Neuron (in vitro differentiated cells): ENCODE measurements around the gene ATRN.
"Not testable (repeated sequence)": the region's sequence is repeated elsewhere in the genome, so short reads cannot be mapped to it uniquely, and the experiment has no call there.

Experiments used
- H2AFZ ChIP-seq: one replicate; pipeline ENCODE4 v1.6.1; 2013; ENCODE audit warnings: low read depth, mild to moderate bottlenecking, inconsistent platforms, low read length, moderate library complexity
- H3K27me3 ChIP-seq: one replicate; pipeline ENCODE4 v1.6.1; 2013; ENCODE audit warnings: low read length; ENCODE audit not compliant: insufficient read depth
- H3K36me3 ChIP-seq: one replicate; pipeline ENCODE4 v1.6.1; 2013; ENCODE audit warnings: low read length; ENCODE audit not compliant: insufficient read depth
- H3K4me1 ChIP-seq: one replicate; pipeline ENCODE4 v1.6.1; 2013; ENCODE audit warnings: low read length; ENCODE audit not compliant: insufficient read depth
- H3K4me3 ChIP-seq: 2 replicates; pipeline ENCODE4 v1.5.1; 2013; ENCODE audit warnings: mild to moderate bottlenecking, low read length, moderate library complexity
- H3K9me3 ChIP-seq: one replicate; pipeline ENCODE4 v1.6.1; 2013; ENCODE audit warnings: low read length

ATRN gene

DNA sequence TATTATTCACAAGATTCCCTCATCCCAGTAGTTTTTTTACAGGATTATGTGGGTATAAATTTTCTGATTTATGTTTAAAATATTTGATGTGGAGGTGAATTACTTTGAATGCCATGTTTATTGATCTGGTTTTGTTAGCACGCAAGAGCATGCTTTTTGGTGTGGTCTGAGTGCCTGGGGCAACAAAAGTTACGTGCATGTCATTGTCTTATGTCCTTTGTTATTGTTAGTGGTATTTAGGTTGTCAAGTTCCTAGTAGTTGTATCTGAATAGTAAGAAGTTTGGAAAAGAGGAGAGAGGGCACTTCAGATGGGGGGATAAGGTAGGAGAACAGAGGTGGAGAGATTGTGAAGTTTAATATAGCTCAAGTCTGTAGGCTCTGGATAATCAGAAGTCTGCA is 95.0 kb downstream of the ATRN start:
- Histone ChIP-seq H3K4me3 (no peak overlapping the region), H3K36me3 (peaks cover 16% of the 10 kb centered on the region), H3K27me3 (no peaks in the 10 kb centered on the region), H3K4me1 (no peaks in the 10 kb centered on the region), H3K9me3 (no peaks in the 10 kb centered on the region), H2AFZ (no peak overlapping the region)

DNA sequence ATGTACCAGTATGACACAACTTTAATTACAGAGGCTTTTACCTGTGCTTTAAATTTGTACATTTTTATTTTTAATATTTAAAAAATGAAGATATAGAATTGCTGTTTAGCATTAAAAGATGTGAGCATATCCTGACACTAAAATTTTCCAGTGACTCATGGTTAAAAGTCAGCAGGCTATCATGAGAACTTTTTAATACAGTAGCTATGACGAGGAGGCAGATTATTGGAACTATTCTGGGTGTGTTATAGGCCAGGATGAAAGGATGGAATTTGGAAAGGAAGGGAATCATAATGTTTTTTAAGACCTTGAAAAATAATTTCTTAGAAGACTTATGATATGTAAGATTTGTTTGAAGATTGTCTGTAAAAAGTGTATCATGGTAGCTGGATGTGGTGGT is 101.3 kb downstream of the ATRN start:
- Histone ChIP-seq H3K4me1 (no peaks in the 10 kb centered on the region), H2AFZ (no peak overlapping the region), H3K27me3 (no peaks in the 10 kb centered on the region), H3K36me3 (peaks cover 18% of the 10 kb centered on the region), H3K4me3 (no peak overlapping the region), H3K9me3 (no peaks in the 10 kb centered on the region)

DNA sequence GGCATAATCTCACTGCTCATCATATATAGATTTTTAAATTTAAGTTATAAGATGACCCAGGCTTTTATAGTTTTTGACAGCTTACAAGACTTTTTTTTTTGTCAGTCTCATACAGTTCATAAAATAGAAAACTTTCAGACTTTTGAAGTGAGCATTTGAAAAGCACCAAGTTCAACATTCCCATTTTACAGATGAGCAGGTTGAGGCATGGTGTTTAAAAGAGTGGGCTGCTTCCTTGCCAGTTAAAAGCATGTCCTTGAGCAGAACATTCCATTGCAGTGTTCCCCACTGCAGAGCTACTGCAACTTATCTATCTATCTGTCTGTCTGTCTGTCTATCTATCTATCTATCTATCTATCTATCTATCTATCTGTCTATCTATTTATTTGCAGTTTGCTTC is 105.5 kb downstream of the ATRN start:
- no peak overlapping the region for H3K4me3 ChIP-seq
- H3K27me3 ChIP-seq, result no peaks in the 10 kb centered on the region
- H3K4me1 ChIP-seq, result no peaks in the 10 kb centered on the region
- H3K9me3 ChIP-seq, result no peaks in the 10 kb centered on the region
- no peak overlapping the region for H2AFZ ChIP-seq
- H3K36me3 ChIP-seq, result peaks cover 28% of the 10 kb centered on the region

DNA sequence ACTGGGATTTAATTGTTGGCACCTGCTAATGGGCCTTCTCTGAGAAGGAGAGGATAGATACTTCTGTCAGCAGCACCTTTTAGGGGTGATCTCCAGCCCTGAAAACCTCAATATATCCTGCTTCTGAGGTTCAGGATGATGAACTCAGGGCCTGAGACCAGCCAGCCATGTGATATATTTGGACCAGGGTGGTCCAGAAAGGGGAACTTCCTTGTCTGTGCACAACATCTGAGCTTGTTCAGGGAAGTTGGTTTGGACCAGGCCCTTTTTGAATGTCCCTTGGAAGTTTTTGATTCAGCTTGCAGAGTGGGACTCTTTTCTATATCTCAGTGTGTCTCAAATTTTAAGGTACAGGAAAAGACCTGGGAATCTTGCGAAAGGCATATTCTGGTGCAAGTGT is 106.5 kb downstream of the ATRN start:
- H3K4me3 ChIP-seq, result no peak overlapping the region
- H3K4me1 ChIP-seq, result no peaks in the 10 kb centered on the region
- no peaks in the 10 kb centered on the region for H3K27me3 ChIP-seq
- no peaks in the 10 kb centered on the region for H3K9me3 ChIP-seq
- peaks cover 33% of the 10 kb centered on the region for H3K36me3 ChIP-seq
- H2AFZ ChIP-seq, result no peak overlapping the region

DNA sequence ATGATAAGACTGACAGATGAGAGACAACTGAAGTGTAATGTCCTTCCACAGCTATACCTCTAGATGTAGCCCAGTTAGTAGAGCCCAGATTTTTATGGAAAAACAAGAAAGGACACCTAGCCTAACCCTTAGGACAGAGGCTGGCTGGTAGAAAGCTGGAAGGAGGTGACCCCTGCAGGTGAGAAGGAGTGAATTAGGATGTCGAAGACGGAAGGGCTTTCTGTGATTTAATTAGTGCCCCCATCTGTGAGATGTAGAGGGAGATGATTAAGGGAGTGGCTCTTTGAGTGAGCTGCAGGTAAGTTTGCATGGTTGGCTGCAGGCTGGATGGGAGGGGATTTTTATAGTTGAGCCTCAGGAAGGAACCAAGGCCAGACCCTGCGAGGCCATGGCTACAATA is 109.6 kb downstream of the ATRN start:
- H3K27me3 ChIP-seq, result no peaks in the 10 kb centered on the region
- no peak overlapping the region for H2AFZ ChIP-seq
- H3K9me3 ChIP-seq, result no peaks in the 10 kb centered on the region
- H3K36me3 ChIP-seq, result peaks cover 45% of the 10 kb centered on the region
- no peak overlapping the region for H3K4me3 ChIP-seq
- no peaks in the 10 kb centered on the region for H3K4me1 ChIP-seq

DNA sequence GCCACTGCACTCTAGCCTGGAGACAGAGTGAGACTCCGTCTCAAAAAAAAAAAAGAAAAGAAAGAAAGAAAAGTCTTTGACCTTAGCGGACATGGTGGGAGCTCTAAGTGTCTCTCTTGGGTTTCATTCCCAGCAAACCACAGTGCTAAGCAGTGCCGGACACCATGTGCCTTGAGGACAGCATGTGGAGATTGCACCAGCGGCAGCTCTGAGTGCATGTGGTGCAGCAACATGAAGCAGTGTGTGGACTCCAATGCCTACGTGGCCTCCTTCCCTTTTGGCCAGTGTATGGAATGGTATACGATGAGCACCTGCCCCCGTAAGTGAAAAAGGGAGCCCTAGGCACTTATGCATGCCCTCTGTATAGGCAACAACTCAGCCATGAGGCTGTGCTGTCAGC is 112.9 kb downstream of the ATRN start:
- Histone ChIP-seq H3K36me3 (peaks cover 30% of the 10 kb centered on the region), H3K4me3 (no peak overlapping the region), H3K9me3 (peaks cover 5% of the 10 kb centered on the region), H2AFZ (no peak overlapping the region), H3K4me1 (no peaks in the 10 kb centered on the region), H3K27me3 (no peaks in the 10 kb centered on the region)

DNA sequence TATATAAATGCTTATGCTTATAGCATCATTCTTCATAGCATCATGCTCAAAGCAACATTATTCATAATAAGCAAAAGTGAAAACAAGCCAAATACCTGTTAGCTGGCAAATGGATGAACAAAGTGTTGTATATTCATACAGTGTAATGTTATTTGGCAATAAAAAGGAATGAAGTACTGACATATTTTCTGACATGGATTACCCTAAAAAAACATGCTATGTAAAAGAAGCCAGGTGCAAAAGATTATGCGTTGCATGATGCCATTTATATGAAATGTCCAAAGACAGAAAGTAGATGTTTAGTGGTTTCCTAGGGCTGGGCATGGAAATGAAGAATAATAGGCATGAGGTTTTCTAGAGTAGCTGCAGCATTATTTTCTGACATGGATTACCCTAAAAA is 115.3 kb downstream of the ATRN start:
- no peaks in the 10 kb centered on the region for H3K27me3 ChIP-seq
- H2AFZ ChIP-seq, result no peak overlapping the region
- no peak overlapping the region for H3K4me3 ChIP-seq
- peaks cover 38% of the 10 kb centered on the region for H3K36me3 ChIP-seq
- H3K4me1 ChIP-seq, result no peaks in the 10 kb centered on the region
- H3K9me3 ChIP-seq, result peaks cover 5% of the 10 kb centered on the region

DNA sequence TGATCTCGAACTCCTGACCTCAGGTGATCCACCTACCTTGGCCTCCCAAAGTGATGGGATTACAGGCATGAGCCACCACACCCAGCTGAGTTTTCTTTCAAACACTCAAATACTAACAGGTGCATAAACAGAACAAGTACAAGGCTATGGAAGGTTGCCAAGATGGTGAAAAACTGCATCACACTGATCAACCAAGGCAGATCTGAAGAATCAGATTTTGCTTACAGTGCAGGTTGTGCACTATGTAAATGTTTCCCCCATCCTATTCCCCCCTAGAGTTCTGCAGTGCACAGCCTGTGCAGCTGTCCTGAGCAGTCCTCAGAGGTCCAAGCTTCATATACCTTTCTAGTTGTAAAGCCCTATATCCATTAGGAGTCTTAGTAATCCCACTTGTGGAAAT is 119.3 kb downstream of the ATRN start:
- no peaks in the 10 kb centered on the region for H3K4me1 ChIP-seq
- no peak overlapping the region for H2AFZ ChIP-seq
- H3K9me3 ChIP-seq, result peaks cover 5% of the 10 kb centered on the region
- H3K4me3 ChIP-seq, result no peak overlapping the region
- H3K27me3 ChIP-seq, result no peaks in the 10 kb centered on the region
- H3K36me3 ChIP-seq, result peaks cover 39% of the 10 kb centered on the region

DNA sequence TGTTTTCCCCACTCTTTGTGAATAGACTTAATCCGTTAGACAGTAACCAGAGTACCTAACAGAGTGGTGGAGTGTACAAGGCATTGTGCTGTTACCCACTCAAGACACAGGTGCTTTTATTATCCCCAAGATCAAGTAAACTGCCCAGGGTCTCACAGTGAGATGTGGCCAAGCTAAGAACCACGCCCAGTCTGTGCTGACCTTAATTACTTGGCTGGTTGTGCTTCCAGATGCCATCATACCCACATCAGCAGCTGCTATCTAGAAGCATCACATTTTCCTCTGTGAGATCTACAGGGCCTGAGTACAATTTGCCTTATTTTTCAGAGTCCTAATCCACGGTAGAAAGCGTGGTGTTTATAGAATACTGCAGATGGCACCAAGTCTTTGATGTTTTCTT is 122.1 kb downstream of the ATRN start:
- Histone ChIP-seq H3K4me1 (no peaks in the 10 kb centered on the region), H3K27me3 (no peaks in the 10 kb centered on the region), H3K9me3 (peaks cover under 1% of the 10 kb centered on the region), H2AFZ (no peak overlapping the region), H3K36me3 (peaks cover 53% of the 10 kb centered on the region), H3K4me3 (no peak overlapping the region)

DNA sequence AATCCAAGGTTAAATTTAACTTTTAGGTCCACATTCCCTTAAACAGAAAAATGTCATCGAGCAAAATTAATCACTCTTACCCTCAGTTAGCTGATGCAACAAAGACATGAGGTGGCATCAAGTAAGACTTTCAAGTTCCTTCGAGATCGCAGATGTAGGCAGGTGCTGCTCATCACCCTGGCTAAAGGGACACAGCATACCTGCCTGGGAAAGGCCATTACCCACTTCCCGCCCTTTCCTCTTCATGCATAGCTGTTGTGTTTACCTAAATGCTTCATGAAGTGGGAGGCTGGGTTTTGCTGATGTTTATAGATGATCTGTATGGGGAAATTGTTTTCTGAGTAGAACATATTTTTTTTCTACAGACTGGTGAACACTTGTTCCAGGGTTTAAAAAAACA is 124.7 kb downstream of the ATRN start:
- Histone ChIP-seq H3K4me3 (no peak overlapping the region), H3K27me3 (no peaks in the 10 kb centered on the region), H3K4me1 (no peaks in the 10 kb centered on the region), H2AFZ (no peak overlapping the region), H3K36me3 (peaks cover 69% of the 10 kb centered on the region), H3K9me3 (no peaks in the 10 kb centered on the region)

DNA sequence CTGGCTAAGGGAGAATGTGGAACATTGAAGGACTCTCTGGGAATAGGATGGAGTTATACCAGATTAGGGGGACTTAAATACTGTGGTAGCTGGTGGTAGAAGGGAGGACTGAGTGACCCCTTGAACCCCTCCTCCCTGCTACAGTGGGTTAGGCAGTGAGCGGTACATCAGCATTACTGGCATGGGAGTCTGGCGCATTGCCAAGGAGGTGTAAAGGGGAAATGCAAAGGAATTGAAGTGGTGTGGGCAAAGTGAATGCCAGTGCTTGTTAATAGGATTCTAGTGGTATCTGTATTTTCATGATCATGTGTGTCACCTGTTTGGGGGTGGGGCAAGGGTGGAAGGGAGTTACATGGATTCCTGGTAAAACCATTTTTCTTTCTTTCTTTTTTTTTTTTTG is 132.3 kb downstream of the ATRN start:
- Histone ChIP-seq H3K4me1 (no peaks in the 10 kb centered on the region), H3K9me3 (peaks cover 4% of the 10 kb centered on the region), H3K36me3 (peaks cover 39% of the 10 kb centered on the region), H3K27me3 (no peaks in the 10 kb centered on the region), H2AFZ (no peak overlapping the region), H3K4me3 (no peak overlapping the region)

DNA sequence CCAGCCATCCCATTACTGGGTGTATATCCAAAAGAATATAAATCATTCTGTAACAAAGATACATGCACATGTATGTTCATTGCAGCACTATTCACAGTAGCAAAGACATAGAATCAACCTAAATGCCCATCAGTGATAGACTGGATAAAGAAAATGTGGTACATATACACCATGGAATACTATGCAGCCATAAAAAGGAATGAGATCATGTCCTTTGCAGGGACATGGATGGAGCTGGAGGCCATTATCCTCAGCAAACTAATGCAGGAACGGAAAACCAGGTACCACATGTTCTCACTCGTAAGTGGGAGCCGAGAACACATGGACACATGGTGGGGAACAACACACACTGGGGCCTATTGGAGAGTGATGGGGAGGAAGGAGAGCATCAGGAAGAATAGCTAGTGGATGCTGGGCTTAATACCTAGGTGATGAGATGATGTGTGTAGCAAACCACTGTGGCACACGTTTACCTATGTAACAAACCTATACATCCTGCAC is 134.6 kb downstream of the ATRN start:
- not testable (repeated sequence) for H3K9me3 ChIP-seq, H3K4me3 ChIP-seq, H3K27me3 ChIP-seq, H3K4me1 ChIP-seq, H2AFZ ChIP-seq
- H3K36me3 ChIP-seq, result peaks cover 26% of the 10 kb centered on the region

DNA sequence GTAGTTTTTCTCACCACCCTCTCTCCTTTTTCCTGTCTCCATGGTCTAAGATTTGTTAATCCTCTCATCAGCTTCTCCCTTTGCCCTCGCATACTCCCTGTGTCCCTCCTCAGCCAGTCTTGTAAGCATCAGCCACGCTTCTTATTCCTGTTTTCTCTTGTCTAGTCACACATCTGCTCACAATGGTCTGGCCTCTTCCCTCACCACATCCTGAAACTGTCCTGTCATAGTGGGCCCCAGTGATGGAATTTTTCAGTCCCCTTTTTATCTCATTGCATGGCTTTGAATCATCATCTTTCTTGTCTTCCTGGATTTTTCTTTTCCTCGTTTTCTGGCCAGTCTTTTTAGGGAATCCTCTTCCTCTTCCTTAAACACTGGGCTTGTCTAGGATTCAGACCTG is 135.2 kb downstream of the ATRN start:
- Histone ChIP-seq H3K4me3 (no peak overlapping the region), H3K9me3 (peaks cover 4% of the 10 kb centered on the region), H3K36me3 (peaks cover 25% of the 10 kb centered on the region), H2AFZ (no peak overlapping the region), H3K27me3 (no peaks in the 10 kb centered on the region), H3K4me1 (no peaks in the 10 kb centered on the region)

DNA sequence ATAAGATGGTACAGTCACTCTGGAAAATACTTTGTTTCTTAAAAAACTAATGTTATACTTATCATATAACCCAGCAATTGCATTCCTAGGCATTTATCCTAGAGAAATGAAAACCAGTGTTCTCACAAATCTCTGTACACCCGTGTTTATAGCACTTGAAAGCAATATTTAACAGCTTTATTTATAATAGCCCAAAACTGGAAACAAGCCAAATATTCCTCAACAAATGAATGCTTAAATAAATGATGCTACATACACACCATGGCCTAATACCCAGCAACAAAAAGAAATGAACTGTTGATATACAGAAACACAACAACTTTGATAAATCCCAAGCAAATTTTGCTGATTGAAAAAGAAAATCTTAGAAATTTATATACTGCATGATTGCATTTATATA is 141.1 kb downstream of the ATRN start:
- Histone ChIP-seq H3K9me3 (no peaks in the 10 kb centered on the region), H3K4me3 (no peak overlapping the region), H3K4me1 (no peaks in the 10 kb centered on the region), H3K36me3 (peaks cover 6% of the 10 kb centered on the region), H2AFZ (no peak overlapping the region), H3K27me3 (no peaks in the 10 kb centered on the region)
